Thyroid gland (tissue), 4 donors: ENCODE results near the gene ROCK2. TPM values are rescaled to one million over a fixed set of nuclear protein-coding genes. Genes with fewer than 3 reads are reported as not detected.
"Not testable (repeated sequence)": the region's sequence is repeated elsewhere in the genome, so short reads cannot be mapped to it uniquely, and the experiment has no call there.

Experiments used
- DNase-seq, 2 donors: peaks; one replicate each; pipeline ENCODE4 v3.0.0-alpha.2; 2019
- H3K27ac ChIP-seq, 3 donors: fragments of 200-600 bp; sonication (generic); 1 replicate in 2 of 3; 2 replicates in 1 of 3; pipeline ENCODE4 v1.5.1; 2016 to 2019; ENCODE audit warnings: mild to moderate bottlenecking in 1 of 3, moderate library complexity in 1 of 3
- H3K27me3 ChIP-seq: fragments of 200-600 bp; sonication (generic); one replicate; pipeline ENCODE4 v1.5.1; 2019
- H3K36me3 ChIP-seq, 2 donors: fragments of 200-600 bp; sonication (generic); one replicate each; pipeline ENCODE4 v1.5.1; 2016 to 2019
- H3K4me1 ChIP-seq, 2 donors: fragments of 200-600 bp; sonication (generic); one replicate each; pipeline ENCODE4 v1.5.1; 2017 to 2019
- H3K4me3 ChIP-seq, 3 donors: fragments of 200-600 bp; sonication (generic); replicated peaks in 1 of 3; 1 replicate in 2 of 3; 2 replicates in 1 of 3; pipeline ENCODE4 v1.5.1; 2016; ENCODE audit warnings: mild to moderate bottlenecking in 1 of 3
- H3K9me3 ChIP-seq: fragments of 200-600 bp; sonication (generic); one replicate; pipeline ENCODE4 v1.5.1; 2017
- POLR2A ChIP-seq, 2 donors: fragments of 450-650 bp; IDR thresholded peaks; one replicate each; pipeline ENCODE4 v1.6.1; 2017; ENCODE audit warnings: antibody characterized with exemption in 2 of 2, mild to moderate bottlenecking in 2 of 2, moderate library complexity in 1 of 2
- WGBS, 2 donors: methylation state at CpG; one replicate each; pipeline ENCODE4 v1.1.5; 2017; 5-methylcytosine and 5-hydroxymethylcytosine counted together
- intact Hi-C: fragments of 100-400 bp; cut with DNase I; formaldehyde crosslinking; loops from one replicate; pipeline ENCODE4 v1.15.1; 2023
- total RNA-seq, 4 donors: library from RNA; depleted of rRNA; stranded (reverse); fragments of >200 nt; gene quantifications; one replicate each; pipeline ENCODE4 v1.2.3, GENCODE V29; 2016
- TF ChIP-seq, protein P1 (sequence below), 6 experiments: fragments of 200-600 bp in 3 of 6; fragments of 450-650 bp in 3 of 6; sonication (generic) in 3 of 6; IDR thresholded peaks; one replicate each; pipeline ENCODE4 v1.5.1; 2016 to 2019; ENCODE audit warnings: antibody characterized with exemption in 6 of 6, mild to moderate bottlenecking in 2 of 6, inconsistent platforms in 1 of 6, moderate library complexity in 1 of 6

The ROCK2 gene
- total RNA-seq, 4 donors from 2014 or later = 37.3 to 47.5 (median 42.1) TPM

DNA sequence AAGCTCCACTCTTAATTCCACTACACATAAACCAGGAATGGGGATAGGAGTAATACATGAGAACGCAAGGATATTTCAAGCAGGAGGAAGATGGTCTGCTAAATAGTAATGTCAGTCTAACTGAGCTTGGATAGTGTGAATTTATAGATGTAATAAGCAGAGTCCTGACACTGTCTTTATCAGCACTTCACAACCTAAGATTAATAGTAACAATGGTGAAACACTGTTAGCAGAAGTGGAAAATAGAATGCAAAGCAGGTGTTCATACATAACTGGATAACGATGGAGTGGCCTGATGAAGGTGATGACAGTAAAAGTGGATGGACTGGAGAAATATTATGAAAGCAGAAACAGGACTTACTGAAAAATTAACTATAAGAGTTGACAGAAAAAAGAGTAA lies 80.4 kb downstream of the ROCK2 start:
- TF ChIP-seq, protein P1, sequence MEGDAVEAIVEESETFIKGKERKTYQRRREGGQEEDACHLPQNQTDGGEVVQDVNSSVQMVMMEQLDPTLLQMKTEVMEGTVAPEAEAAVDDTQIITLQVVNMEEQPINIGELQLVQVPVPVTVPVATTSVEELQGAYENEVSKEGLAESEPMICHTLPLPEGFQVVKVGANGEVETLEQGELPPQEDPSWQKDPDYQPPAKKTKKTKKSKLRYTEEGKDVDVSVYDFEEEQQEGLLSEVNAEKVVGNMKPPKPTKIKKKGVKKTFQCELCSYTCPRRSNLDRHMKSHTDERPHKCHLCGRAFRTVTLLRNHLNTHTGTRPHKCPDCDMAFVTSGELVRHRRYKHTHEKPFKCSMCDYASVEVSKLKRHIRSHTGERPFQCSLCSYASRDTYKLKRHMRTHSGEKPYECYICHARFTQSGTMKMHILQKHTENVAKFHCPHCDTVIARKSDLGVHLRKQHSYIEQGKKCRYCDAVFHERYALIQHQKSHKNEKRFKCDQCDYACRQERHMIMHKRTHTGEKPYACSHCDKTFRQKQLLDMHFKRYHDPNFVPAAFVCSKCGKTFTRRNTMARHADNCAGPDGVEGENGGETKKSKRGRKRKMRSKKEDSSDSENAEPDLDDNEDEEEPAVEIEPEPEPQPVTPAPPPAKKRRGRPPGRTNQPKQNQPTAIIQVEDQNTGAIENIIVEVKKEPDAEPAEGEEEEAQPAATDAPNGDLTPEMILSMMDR (IDR thresholded peaks at IDR 0.05) = no peak
- TF ChIP-seq POLR2A (IDR thresholded peaks at IDR 0.05) = no peak
- intact Hi-C loops = no loop called here

DNA sequence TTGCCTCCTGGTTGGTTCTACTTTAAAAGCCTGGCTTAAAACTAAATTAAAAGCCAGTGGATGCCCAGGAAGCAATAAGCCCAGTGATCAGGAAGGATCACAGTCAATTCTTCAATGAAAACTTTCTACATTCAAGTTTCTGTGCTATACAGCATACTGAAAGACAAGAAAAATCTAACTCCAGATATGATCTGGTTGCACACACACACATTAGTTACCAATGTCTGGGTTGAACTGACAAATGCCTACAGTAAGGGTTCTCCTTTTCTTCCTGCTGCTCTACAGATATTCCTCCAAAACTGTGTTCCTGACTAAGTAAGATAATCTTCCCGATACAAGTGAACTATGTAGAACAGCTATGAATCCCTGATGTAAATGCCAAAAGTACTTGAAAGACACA lies 81.3 kb downstream of the ROCK2 start:
- no peaks in the 10 kb centered on the region for H3K4me1 ChIP-seq
- no peaks in the 10 kb centered on the region for H3K27me3 ChIP-seq
- H3K4me3 ChIP-seq = no peak overlapping the region
- intact Hi-C loops = no loop called here
- no peak overlapping the region for H3K27ac ChIP-seq
- WGBS, 2 donors = 86 to 87% methylated on average over 1 of the region's 1 CpG
- no peaks in the 10 kb centered on the region for H3K9me3 ChIP-seq
- TF ChIP-seq POLR2A (IDR thresholded peaks at IDR 0.05) = no peak
- TF ChIP-seq, protein P1 (IDR thresholded peaks at IDR 0.05) = no peak
- DNase-seq = no peak
- no peaks in the 10 kb centered on the region for H3K36me3 ChIP-seq

More for the DNA sequence above, 80.4 kb downstream of the ROCK2 start:
- no peaks in the 10 kb centered on the region for H3K4me1 ChIP-seq
- no peak overlapping the region for H3K27ac ChIP-seq
- 94 to 95% methylated on average over 2 of the region's 2 CpGs for WGBS, 2 donors
- DNase-seq = no peak
- H3K27me3 ChIP-seq = no peaks in the 10 kb centered on the region
- no peaks in the 10 kb centered on the region for H3K9me3 ChIP-seq
- H3K36me3 ChIP-seq = no peaks in the 10 kb centered on the region
- no peak overlapping the region for H3K4me3 ChIP-seq

DNA sequence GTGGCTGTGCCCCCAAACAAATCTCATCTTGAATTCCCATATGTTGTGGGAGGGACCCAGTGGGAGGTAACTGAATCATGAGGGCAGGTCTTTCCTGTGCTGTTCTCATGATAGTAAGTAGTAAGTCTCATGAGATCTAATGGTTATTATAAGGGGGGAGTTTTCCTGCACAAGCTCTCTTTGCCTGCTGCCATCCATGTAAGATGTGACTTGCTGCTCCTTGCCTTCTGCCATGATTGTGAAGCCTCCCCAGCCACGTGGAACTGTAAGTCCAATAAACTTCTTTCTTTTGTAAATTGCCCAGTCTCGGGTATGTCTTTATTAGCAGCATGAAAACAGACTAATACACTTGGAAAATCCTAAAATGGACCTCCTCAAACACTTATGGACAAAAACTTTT lies 82.0 kb downstream of the ROCK2 start:
- H3K4me1 ChIP-seq, H3K27ac ChIP-seq, H3K27me3 ChIP-seq, DNase-seq, H3K9me3 ChIP-seq, intact Hi-C loops, H3K36me3 ChIP-seq, H3K4me3 ChIP-seq: not testable (repeated sequence)
- WGBS, 2 donors = 87 to 91% methylated on average over 2 of the region's 2 CpGs

DNA sequence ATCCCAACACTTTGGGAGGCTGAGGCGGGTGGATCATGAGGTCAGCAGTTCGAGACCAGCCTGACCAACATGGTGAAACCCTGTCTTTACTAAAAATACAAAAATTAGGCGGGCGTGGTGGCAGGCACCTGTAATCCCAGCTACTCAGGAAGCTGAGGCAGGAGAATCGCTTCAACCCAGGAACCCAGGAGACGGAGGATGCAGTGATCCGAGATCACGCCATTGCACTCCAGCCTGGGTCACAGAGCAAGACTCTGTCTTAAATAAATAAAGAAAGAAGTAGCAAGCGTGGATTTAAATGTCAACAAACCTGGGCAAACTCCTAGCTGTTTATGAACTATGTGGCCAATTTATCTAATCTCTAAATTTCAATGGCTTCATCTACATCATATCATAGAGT lies 82.9 kb downstream of the ROCK2 start:
- DNase-seq, H3K27ac ChIP-seq, H3K27me3 ChIP-seq, intact Hi-C loops, H3K36me3 ChIP-seq, H3K4me1 ChIP-seq, H3K4me3 ChIP-seq, H3K9me3 ChIP-seq: not testable (repeated sequence)
- WGBS, 2 donors = 91 to 92% methylated on average over 9 of the region's 9 CpGs

DNA sequence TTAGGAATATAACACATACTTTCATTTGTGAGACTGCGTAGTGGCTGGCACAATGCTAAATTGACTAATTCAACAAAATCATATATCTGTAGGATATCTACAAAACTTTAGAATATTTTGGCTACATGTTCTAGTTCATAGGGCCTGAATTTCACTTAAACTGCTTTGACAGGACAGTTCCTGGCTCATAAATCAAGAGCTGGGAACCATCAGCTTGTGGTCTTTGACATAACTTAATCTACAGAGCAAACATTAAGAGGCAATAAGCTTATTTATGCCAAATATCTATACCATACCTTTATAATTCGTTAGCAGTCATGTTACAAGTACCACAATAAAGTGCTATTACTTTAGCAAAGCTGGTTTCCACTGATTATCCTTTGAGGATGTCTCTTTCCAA lies 83.5 kb downstream of the ROCK2 start:
- WGBS, 2 donors = 70 to 73% methylated on average over 2 of the region's 2 CpGs
- TF ChIP-seq, protein P1 (IDR thresholded peaks at IDR 0.05) = no peak
- TF ChIP-seq POLR2A (IDR thresholded peaks at IDR 0.05) = no peak
- H3K36me3 ChIP-seq = no peaks in the 10 kb centered on the region
- DNase-seq = no peak
- no peak overlapping the region for H3K4me3 ChIP-seq
- H3K27ac ChIP-seq = no peak overlapping the region
- no peaks in the 10 kb centered on the region for H3K9me3 ChIP-seq
- H3K4me1 ChIP-seq = no peaks in the 10 kb centered on the region
- H3K27me3 ChIP-seq = no peaks in the 10 kb centered on the region
- intact Hi-C loops = no loop called here

DNA sequence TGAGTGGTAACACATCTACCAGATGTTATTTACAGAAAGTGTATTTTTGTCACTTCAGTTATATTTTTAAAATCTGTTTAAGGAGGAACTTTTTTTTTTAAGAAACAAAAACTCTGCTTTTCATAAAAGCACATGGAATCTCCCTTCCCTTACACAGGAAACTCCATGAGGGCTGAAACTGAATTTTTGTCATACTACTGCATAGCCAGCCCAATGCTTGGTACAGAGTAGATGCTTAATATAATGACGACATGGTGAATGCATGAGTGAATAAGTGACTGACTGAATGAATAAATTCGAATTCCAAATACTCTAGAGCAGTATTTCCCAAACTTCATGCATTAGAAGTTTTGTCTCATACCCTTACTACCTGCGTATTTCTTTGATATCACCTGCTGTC lies 86.5 kb downstream of the ROCK2 start:
- Histone ChIP-seq H3K27me3 (no peaks in the 10 kb centered on the region), H3K4me1 (peaks cover 0 to 4% of the 10 kb centered on the region in 2 donors), H3K9me3 (no peaks in the 10 kb centered on the region), H3K4me3 (no peak overlapping the region), H3K27ac (no peak overlapping the region), H3K36me3 (no peaks in the 10 kb centered on the region)
- TF ChIP-seq, protein P1 (IDR thresholded peaks at IDR 0.05) = no peak
- no peak for TF ChIP-seq POLR2A (IDR thresholded peaks at IDR 0.05)
- 90% methylated on average over 3 of the region's 3 CpGs for WGBS, 2 donors
- intact Hi-C loops = no loop called here
- no peak for DNase-seq
